Osteocyte (in vitro differentiated cells): Measurements from ENCODE around the gene UBL4A. TPM values are rescaled to one million over a fixed set of nuclear protein-coding genes. Genes with fewer than 3 reads are reported as not detected.
"Not testable (repeated sequence)": the region's sequence is repeated elsewhere in the genome, so short reads cannot be mapped to it uniquely, and the experiment has no call there.

Experiments used
- DNase-seq: peaks from one replicate; pipeline ENCODE4 v3.0.0; 2021; ENCODE audit warnings: mixed read lengths; ENCODE audit not compliant: unreplicated experiment; ENCODE audit errors: extremely low spot score
- H3K27ac Mint-ChIP-seq: one replicate; pipeline ENCODE4 v1.8.0; 2021; ENCODE audit warnings: mild to moderate bottlenecking, mixed read lengths; ENCODE audit not compliant: unreplicated experiment
- H3K27me3 Mint-ChIP-seq: one replicate; pipeline ENCODE4 v1.8.0; 2021; ENCODE audit warnings: mixed read lengths; ENCODE audit not compliant: unreplicated experiment
- H3K36me3 Mint-ChIP-seq: one replicate; pipeline ENCODE4 v1.8.0; 2021; ENCODE audit warnings: mixed read lengths; ENCODE audit not compliant: unreplicated experiment
- H3K4me1 Mint-ChIP-seq: one replicate; pipeline ENCODE4 v1.8.0; 2021; ENCODE audit warnings: mixed read lengths; ENCODE audit not compliant: unreplicated experiment
- H3K4me3 Mint-ChIP-seq: one replicate; pipeline ENCODE4 v1.8.0; 2021; ENCODE audit warnings: mild to moderate bottlenecking, moderate library complexity, mixed read lengths; ENCODE audit not compliant: unreplicated experiment
- H3K9me3 Mint-ChIP-seq: one replicate; pipeline ENCODE4 v1.8.0; 2021; ENCODE audit warnings: mixed read lengths; ENCODE audit not compliant: unreplicated experiment
- total RNA-seq: library from RNA; stranded (reverse); gene quantifications from 2 replicates; pipeline ENCODE4 v1.2.1, GENCODE V29; 2021
- TF ChIP-seq, protein P1 (sequence below): fragments of 200-600 bp; sonication (generic); IDR thresholded peaks from 2 replicates; pipeline ENCODE4 v1.5.0; 2021; ENCODE audit warnings: antibody characterized with exemption, mild to moderate bottlenecking, moderate library complexity

The UBL4A gene
- total RNA-seq, 1 donor from 2014 or later: 17.4 TPM

DNA sequence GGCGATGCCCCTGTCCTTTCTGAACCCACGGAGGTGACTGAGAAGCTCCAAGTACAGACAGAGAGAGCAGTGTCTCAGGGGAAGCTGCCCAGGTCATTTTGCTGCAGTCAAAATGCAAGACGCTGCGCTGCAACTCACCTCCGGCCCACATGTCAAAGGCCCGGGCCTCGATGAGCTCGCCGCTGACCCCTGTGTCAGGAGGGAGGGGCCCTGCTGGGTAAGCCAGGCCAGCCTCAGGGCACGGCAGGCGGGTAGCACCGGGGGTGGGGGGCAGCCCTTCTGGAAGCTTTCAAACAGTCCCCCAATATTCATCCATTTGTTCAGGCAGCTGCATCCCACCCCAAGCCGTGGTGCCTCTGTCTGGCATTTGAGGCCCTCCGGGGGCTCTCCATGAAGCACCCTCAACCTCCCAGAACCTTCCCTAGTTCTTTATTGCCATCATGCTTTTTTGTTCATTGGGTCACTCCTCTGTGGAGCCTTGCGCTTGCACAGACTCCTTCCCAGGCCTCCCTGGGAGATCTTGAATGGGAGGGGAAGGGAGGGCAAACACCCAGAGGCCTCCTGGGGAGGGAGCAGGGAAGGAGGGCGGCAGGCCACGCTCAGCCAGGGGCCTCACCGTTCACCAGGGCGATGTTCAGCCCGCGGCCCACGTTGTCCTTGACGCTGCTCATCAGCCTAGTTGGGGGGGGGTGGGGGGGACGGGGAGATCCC, 21.4 kb upstream of the UBL4A start:
- no peak overlapping the region for H3K27ac Mint-ChIP-seq
- peaks cover 3% of the 10 kb centered on the region for H3K4me1 Mint-ChIP-seq
- H3K9me3 Mint-ChIP-seq: no peaks in the 10 kb centered on the region
- H3K4me3 Mint-ChIP-seq: no peak overlapping the region
- TF ChIP-seq, protein P1, sequence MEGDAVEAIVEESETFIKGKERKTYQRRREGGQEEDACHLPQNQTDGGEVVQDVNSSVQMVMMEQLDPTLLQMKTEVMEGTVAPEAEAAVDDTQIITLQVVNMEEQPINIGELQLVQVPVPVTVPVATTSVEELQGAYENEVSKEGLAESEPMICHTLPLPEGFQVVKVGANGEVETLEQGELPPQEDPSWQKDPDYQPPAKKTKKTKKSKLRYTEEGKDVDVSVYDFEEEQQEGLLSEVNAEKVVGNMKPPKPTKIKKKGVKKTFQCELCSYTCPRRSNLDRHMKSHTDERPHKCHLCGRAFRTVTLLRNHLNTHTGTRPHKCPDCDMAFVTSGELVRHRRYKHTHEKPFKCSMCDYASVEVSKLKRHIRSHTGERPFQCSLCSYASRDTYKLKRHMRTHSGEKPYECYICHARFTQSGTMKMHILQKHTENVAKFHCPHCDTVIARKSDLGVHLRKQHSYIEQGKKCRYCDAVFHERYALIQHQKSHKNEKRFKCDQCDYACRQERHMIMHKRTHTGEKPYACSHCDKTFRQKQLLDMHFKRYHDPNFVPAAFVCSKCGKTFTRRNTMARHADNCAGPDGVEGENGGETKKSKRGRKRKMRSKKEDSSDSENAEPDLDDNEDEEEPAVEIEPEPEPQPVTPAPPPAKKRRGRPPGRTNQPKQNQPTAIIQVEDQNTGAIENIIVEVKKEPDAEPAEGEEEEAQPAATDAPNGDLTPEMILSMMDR: no peak
- peaks cover 11% of the 10 kb centered on the region for H3K36me3 Mint-ChIP-seq
- H3K27me3 Mint-ChIP-seq: no peaks in the 10 kb centered on the region
- no peak for DNase-seq

DNA sequence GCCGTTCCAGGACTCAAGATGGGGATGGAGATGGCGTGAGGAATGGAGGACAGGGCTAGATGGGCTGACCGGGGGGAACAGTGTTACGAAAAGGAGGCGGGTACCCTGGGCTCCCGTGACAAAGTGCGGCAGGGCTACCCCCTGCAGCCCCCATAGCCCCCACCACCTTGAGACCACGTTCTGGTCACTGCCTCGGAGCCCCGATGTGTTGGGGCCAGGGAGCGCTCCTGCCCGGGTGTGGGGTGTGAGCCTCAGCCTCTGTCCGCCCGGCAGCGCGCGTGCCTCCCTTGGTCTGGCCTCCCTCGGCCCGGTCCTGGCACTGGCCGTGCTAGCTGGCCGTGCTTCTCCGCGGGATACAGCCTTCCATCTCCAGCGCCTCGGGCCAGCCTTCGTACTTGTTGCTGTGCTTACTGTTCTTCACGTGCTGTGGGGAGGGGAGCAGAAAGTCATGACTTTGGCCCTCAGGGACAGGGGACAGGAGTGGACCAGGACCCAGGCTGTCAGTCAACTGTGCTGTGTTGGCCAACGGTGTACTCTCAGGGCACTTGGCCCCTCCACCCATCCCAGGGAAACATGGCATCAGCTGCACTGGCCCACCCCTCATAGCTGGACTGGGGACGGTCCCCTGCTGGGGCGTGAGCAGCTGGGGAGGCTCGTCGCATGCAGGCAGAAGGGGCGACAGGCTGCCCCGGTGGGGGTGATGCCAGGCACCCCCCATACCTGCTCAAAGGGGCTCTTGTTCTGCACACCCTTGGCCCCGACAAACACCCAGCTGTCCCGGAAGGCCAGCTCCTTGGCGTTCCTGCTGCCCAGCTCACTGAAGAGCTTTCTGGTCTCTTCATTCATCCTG, 20.3 kb upstream of the UBL4A start:
- Mint-ChIP-seq H3K4me1 (peaks cover 3% of the 10 kb centered on the region), H3K9me3 (no peaks in the 10 kb centered on the region), H3K4me3 (no peak overlapping the region), H3K27me3 (no peaks in the 10 kb centered on the region), H3K36me3 (peaks cover 11% of the 10 kb centered on the region), H3K27ac (no peak overlapping the region)
- TF ChIP-seq, protein P1: no peak
- DNase-seq: no peak

DNA sequence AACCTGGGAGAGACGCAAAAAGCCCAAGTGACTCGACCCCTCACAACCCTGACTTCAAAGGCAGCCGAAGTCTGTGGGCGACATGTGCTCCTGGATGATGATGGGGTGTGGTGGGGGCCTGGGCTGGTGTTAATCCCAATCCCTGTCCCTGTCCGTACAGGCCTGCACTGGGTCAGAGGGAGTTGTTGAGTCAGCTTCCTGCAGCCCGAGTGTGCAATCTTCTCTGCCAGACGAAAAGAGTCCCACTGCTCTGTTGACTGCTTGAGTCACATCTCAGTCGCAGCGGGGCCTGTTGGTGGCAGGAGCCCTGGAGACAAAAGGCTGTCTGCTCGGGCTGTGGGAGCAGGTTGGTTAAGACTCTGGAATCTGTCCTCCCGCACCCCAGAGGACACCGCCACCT, 19.3 kb upstream of the UBL4A start:
- H3K27me3 Mint-ChIP-seq: no peaks in the 10 kb centered on the region
- H3K36me3 Mint-ChIP-seq: peaks cover 7% of the 10 kb centered on the region
- peaks cover 3% of the 10 kb centered on the region for H3K4me1 Mint-ChIP-seq
- H3K9me3 Mint-ChIP-seq: no peaks in the 10 kb centered on the region
- TF ChIP-seq, protein P1: no peak
- no peak for DNase-seq
- no peak overlapping the region for H3K4me3 Mint-ChIP-seq
- H3K27ac Mint-ChIP-seq: no peak overlapping the region

DNA sequence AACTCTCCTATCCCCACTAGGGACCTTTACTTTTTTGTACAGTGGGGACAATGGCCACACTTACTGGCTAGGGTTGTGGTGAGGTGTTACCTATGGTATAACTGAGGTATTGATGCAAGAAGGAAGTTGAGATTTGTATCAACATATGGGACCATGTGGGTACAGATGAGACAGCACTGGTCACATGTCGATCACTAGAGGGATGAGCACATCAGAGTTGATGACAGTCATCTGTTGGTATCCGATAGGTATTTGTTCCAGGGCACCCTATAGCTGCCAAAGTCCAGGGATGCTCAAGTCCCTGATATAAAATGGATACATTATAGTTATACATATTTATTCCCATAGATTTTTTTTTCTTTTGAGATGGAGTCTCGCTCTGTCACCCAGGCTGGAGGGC, 16.6 kb upstream of the UBL4A start:
- TF ChIP-seq, protein P1: no peak
- H3K4me1 Mint-ChIP-seq: peaks cover 3% of the 10 kb centered on the region
- H3K27ac Mint-ChIP-seq: no peak overlapping the region
- no peaks in the 10 kb centered on the region for H3K36me3 Mint-ChIP-seq
- no peaks in the 10 kb centered on the region for H3K27me3 Mint-ChIP-seq
- no peak overlapping the region for H3K4me3 Mint-ChIP-seq
- H3K9me3 Mint-ChIP-seq: no peaks in the 10 kb centered on the region
- DNase-seq: no peak

DNA sequence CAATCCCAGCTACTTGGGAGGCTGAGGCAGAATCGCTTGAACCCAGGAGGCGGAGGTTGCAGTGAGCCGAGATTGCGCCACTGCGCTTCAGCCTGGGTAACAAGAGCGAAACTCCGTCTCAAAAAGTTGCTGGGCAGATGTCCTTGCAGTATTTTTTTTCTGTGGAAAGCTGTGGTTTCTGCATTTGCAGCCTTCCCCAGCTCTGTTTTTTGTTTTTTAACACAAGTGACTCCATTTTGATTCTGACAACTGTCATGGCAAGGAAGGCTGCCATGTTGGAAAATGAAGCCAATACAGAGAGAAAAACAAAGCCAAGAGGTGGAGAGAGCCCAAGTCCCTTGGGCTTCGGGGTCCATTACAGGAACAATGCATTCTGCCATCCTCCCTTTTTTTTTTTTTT, 15.7 kb upstream of the UBL4A start:
- Mint-ChIP-seq H3K27ac (no peak overlapping the region), H3K36me3 (no peaks in the 10 kb centered on the region), H3K9me3 (no peaks in the 10 kb centered on the region), H3K4me3 (no peak overlapping the region), H3K27me3 (no peaks in the 10 kb centered on the region), H3K4me1 (peaks cover 3% of the 10 kb centered on the region)
- TF ChIP-seq, protein P1: no peak
- no peak for DNase-seq

DNA sequence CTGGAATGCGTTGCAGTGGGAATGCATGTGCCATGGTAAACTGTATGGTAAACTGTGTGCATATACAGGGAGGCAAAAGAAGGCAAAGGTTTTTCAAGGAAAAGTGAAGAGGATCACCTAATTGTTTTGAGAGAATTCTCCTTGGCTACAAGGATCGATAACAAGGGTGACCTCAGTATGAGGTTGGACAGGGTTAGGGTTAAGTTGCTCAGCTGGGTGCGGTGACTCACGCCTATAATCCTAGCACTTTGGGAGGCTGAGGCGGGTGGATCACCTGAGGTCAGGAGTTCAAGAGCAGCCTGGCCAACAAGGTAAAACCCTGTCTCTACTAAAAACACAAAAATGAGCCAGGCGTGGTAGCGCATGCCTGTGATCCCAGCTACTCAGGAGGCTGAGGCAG, 15.0 kb upstream of the UBL4A start:
- not testable (repeated sequence) for H3K9me3 Mint-ChIP-seq, DNase-seq

DNA sequence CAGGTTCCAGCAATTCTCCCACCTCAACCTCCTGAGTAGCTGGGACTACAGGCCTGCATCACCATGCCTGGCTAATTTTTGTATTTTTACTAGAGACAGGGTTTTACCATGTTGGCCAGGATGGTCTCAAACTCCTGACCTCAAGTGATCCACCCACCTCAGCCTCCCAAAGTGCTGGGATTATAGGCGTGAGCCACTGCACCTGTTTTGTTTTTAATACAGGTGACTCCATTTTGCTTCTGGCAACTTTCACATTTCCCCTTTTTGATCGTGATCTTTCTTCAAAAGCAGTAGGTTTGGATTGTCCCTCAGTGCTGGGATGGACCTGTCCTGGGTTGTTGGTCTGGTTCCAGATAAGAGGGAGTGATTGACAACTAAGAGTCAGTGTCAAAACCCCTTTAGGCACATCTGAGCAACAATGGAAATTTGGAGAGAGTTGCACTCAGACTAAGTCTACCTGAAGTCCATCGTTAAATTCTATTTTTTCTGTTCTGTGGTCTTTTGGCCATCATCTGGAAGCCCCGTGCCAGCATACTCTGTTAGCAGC, 10.2 kb upstream of the UBL4A start:
- not testable (repeated sequence) for H3K36me3 Mint-ChIP-seq, H3K4me1 Mint-ChIP-seq, H3K27ac Mint-ChIP-seq, DNase-seq, H3K4me3 Mint-ChIP-seq, H3K27me3 Mint-ChIP-seq, H3K9me3 Mint-ChIP-seq

More for the DNA sequence above, 15.0 kb upstream of the UBL4A start:
- not testable (repeated sequence) for H3K4me1 Mint-ChIP-seq, H3K27ac Mint-ChIP-seq, H3K4me3 Mint-ChIP-seq, H3K36me3 Mint-ChIP-seq, H3K27me3 Mint-ChIP-seq
